Retinal pigment epithelial cell (primary cell): ENCODE data around the gene COIL.
A peak's percentile ranks its signal among the peaks of the same experiment; 100 is the strongest.

Experiments used
- DNase-seq: peaks from one replicate; pipeline ENCODE4 v3.0.0-alpha.2; 2010; ENCODE audit warnings: low read depth
- H3K4me3 ChIP-seq: 2 replicates; pipeline ENCODE4 v1.5.1; 2011; ENCODE audit warnings: mild to moderate bottlenecking, low read length, control low read depth, moderate library complexity
- CTCF ChIP-seq: conservative IDR thresholded peaks from 2 replicates; pipeline ENCODE4 v1.5.1; 2011; ENCODE audit warnings: low read depth, low read length, control low read depth, inconsistent platforms

Gene COIL

GRCh38 chr17:56913353-56913866 is 47.4 kb downstream of the COIL start:
- DNase-seq: no peak
- H3K4me3 ChIP-seq: peak overlapping the region; percentile 85
- no peak for TF ChIP-seq CTCF

- TF ChIP-seq CTCF: no peak
- H3K4me3 ChIP-seq: peak overlapping the region; percentile 85
- no peak for DNase-seq
Observed at GRCh38 chr17:56913000-56913311, 47.9 kb downstream of the COIL start.

GRCh38 chr17:56912105-56912999 is 48.5 kb downstream of the COIL start:
- no peak for DNase-seq
- peak overlapping the region; percentile 85 for H3K4me3 ChIP-seq
- no peak for TF ChIP-seq CTCF

- no peak for TF ChIP-seq CTCF
- no peak for DNase-seq
- H3K4me3 ChIP-seq: no peak overlapping the region
Observed at GRCh38 chr17:56910509-56911235, 50.2 kb downstream of the COIL start.

- no peak overlapping the region for H3K4me3 ChIP-seq
- no peak for DNase-seq
- no peak for TF ChIP-seq CTCF
Observed at GRCh38 chr17:56909742-56910508, 50.9 kb downstream of the COIL start.

- no peak for DNase-seq
Observed at GRCh38 chr17:56908001-56908542, 52.8 kb downstream of the COIL start.

More at GRCh38 chr17:56908001-56908542, 52.8 kb downstream of the COIL start:
- no peak overlapping the region for H3K4me3 ChIP-seq
- TF ChIP-seq CTCF: no peak
